Sigmoid colon (tissue), 7 donors: Measurements from ENCODE around the gene SPTBN1. TPM values are rescaled to one million over a fixed set of nuclear protein-coding genes. Genes with fewer than 3 reads are reported as not detected.

ENCODE experiments used
- DNase-seq: peaks from one replicate; pipeline ENCODE4 v3.0.0-alpha.2; 2019
- H3K27ac ChIP-seq, 4 donors: fragments of 200-600 bp; sonication (generic); one replicate each; pipeline ENCODE4 v1.5.1; 2016 to 2019; ENCODE audit warnings: mild to moderate bottlenecking in 1 of 4
- H3K27me3 ChIP-seq, 3 donors: fragments of 200-600 bp; sonication (generic); one replicate each; pipeline ENCODE4 v1.5.1; 2019; ENCODE audit warnings: mild to moderate bottlenecking in 1 of 3
- H3K36me3 ChIP-seq, 4 donors: fragments of 200-600 bp; sonication (generic); one replicate each; pipeline ENCODE4 v1.5.1; 2016 to 2019
- H3K4me1 ChIP-seq, 4 donors: fragments of 200-600 bp; sonication (generic); one replicate each; pipeline ENCODE4 v1.5.1; 2017 to 2019
- H3K4me3 ChIP-seq, 4 donors: fragments of 200-600 bp; sonication (generic); one replicate each; pipeline ENCODE4 v1.5.1; 2017 to 2019; ENCODE audit warnings: mild to moderate bottlenecking in 2 of 4, moderate library complexity in 1 of 4
- H3K9me3 ChIP-seq, 4 donors: fragments of 200-600 bp in 3 of 4; sonication (generic) in 3 of 4; one replicate each; pipeline versions ENCODE4 v1.5.1 to v1.6.1; 2013 to 2019
- EP300 ChIP-seq, 4 donors: sonication (generic); formaldehyde crosslinking; IDR thresholded peaks; one replicate each; pipeline ENCODE4 v1.6.1; 2017; ENCODE audit warnings: antibody characterized with exemption in 4 of 4
- POLR2A ChIP-seq, 2 donors: fragments of 450-650 bp; IDR thresholded peaks; one replicate each; pipeline ENCODE4 v1.6.1; 2016; ENCODE audit warnings: antibody characterized with exemption in 2 of 2, mild to moderate bottlenecking in 2 of 2, moderate library complexity in 2 of 2
- POLR2AphosphoS5 ChIP-seq, 4 donors: sonication (generic); formaldehyde crosslinking; IDR thresholded peaks; one replicate each; pipeline ENCODE4 v1.6.1; 2017; ENCODE audit warnings: antibody characterized with exemption in 4 of 4
- WGBS, 2 donors: extraction: QIAGEN DNeasy Blood & Tissue Kit; methylation state at CpG; one replicate each; pipeline ENCODE4 v1.1.7; 2013; 5-methylcytosine and 5-hydroxymethylcytosine counted together
- intact Hi-C: fragments of 100-400 bp; cut with DNase I; formaldehyde crosslinking; loops from one replicate; pipeline ENCODE4 v1.15.1; 2023
- polyA plus RNA-seq, 3 donors: library from polyadenylated mRNA; stranded (reverse); fragments of 200-250 nt; gene quantifications; one replicate each; pipeline ENCODE4 v1.2.3, GENCODE V29; 2013
- total RNA-seq, 4 donors: library from RNA; depleted of rRNA; stranded (reverse); fragments of >200 nt; gene quantifications; one replicate each; pipeline ENCODE4 v1.1.0, GENCODE V29; 2016
- TF ChIP-seq, protein P1 (sequence below), 4 experiments: fragments of 450-650 bp in 3 of 4; fragments of 200-600 bp in 1 of 4; IDR thresholded peaks; one replicate each; pipeline ENCODE4 v1.5.1; 2016 to 2019; ENCODE audit warnings: antibody characterized with exemption in 4 of 4, mild to moderate bottlenecking in 3 of 4, moderate library complexity in 2 of 4
- donor health status: healthy with polysubstance abuse.
- donor health status: Bipolar disorder and iron deficiency.
- donor health status: healthy.

The SPTBN1 gene
- total and polyA plus RNA-seq, 7 donors = 23.1 to 273 (median 169) TPM

DNA sequence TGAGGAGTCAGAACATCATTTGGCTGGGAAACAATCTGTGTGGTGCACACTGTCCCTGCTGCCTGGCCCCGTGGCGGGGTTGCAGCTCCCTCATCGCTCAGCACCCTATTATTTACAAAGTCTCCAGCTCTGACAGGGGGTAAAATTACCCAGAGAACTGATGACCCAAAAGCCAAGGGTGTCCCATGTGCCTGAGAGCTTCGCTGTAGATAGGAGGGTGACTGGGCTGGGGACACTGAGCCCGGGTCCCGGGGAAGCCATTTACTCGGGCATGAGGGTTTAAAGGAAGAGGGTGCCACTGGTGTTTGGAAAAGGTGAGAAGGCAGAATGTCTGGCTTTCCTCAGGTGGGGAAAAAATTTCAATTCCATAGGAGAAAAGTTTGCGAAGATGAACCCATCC lies 219.2 kb downstream of the SPTBN1 start:
- WGBS, 2 donors = 96 to 97% methylated on average over 8 of the region's 8 CpGs
- no peak overlapping the region for H3K4me3 ChIP-seq
- peaks cover 0 to 23% (median 16%) of the 10 kb centered on the region in 4 donors for H3K4me1 ChIP-seq
- no peak for DNase-seq
- intact Hi-C loops = no loop called here
- H3K36me3 ChIP-seq = no peaks in the 10 kb centered on the region
- no peaks in the 10 kb centered on the region for H3K9me3 ChIP-seq
- TF ChIP-seq POLR2AphosphoS5 (IDR thresholded peaks at IDR 0.05) (no peak), EP300 (IDR thresholded peaks at IDR 0.05) (no peak), POLR2A (IDR thresholded peaks at IDR 0.05) (no peak)
- TF ChIP-seq, protein P1, sequence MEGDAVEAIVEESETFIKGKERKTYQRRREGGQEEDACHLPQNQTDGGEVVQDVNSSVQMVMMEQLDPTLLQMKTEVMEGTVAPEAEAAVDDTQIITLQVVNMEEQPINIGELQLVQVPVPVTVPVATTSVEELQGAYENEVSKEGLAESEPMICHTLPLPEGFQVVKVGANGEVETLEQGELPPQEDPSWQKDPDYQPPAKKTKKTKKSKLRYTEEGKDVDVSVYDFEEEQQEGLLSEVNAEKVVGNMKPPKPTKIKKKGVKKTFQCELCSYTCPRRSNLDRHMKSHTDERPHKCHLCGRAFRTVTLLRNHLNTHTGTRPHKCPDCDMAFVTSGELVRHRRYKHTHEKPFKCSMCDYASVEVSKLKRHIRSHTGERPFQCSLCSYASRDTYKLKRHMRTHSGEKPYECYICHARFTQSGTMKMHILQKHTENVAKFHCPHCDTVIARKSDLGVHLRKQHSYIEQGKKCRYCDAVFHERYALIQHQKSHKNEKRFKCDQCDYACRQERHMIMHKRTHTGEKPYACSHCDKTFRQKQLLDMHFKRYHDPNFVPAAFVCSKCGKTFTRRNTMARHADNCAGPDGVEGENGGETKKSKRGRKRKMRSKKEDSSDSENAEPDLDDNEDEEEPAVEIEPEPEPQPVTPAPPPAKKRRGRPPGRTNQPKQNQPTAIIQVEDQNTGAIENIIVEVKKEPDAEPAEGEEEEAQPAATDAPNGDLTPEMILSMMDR (IDR thresholded peaks at IDR 0.05) = no peak
- H3K27me3 ChIP-seq = no peaks in the 10 kb centered on the region
- no peak overlapping the region for H3K27ac ChIP-seq

GRCh38 chr2:54675738-54676137 lies 219.6 kb downstream of the SPTBN1 start:
- Histone ChIP-seq H3K9me3 (no peaks in the 10 kb centered on the region), H3K36me3 (no peaks in the 10 kb centered on the region), H3K4me1 (peaks cover 0 to 19% (median 11%) of the 10 kb centered on the region in 4 donors), H3K27ac (no peak overlapping the region), H3K4me3 (no peak overlapping the region), H3K27me3 (no peaks in the 10 kb centered on the region)
- 89 to 90% methylated on average over 11 of the region's 11 CpGs for WGBS, 2 donors
- intact Hi-C loops = no loop called here
- DNase-seq = no peak
- TF ChIP-seq, protein P1 (IDR thresholded peaks at IDR 0.05) = no peak
- TF ChIP-seq EP300 (IDR thresholded peaks at IDR 0.05) (no peak), POLR2AphosphoS5 (IDR thresholded peaks at IDR 0.05) (no peak), POLR2A (IDR thresholded peaks at IDR 0.05) (no peak)

- Histone ChIP-seq H3K4me1 (peaks cover 0 to 19% (median 10%) of the 10 kb centered on the region in 4 donors), H3K27me3 (no peaks in the 10 kb centered on the region), H3K9me3 (no peaks in the 10 kb centered on the region), H3K27ac (no peak overlapping the region), H3K4me3 (no peak overlapping the region), H3K36me3 (no peaks in the 10 kb centered on the region)
- WGBS, 2 donors = 81 to 83% methylated on average over 2 of the region's 2 CpGs
- no peak for DNase-seq
- intact Hi-C loops = no loop called here
- TF ChIP-seq, protein P1 (IDR thresholded peaks at IDR 0.05) = no peak
- TF ChIP-seq POLR2A (IDR thresholded peaks at IDR 0.05) = no peak
- no peak for TF ChIP-seq POLR2AphosphoS5 (IDR thresholded peaks at IDR 0.05)
- TF ChIP-seq EP300 (IDR thresholded peaks at IDR 0.05) = no peak
These were observed 220.5 kb downstream of the SPTBN1 start for GRCh38 chr2:54676656-54677055.

DNA sequence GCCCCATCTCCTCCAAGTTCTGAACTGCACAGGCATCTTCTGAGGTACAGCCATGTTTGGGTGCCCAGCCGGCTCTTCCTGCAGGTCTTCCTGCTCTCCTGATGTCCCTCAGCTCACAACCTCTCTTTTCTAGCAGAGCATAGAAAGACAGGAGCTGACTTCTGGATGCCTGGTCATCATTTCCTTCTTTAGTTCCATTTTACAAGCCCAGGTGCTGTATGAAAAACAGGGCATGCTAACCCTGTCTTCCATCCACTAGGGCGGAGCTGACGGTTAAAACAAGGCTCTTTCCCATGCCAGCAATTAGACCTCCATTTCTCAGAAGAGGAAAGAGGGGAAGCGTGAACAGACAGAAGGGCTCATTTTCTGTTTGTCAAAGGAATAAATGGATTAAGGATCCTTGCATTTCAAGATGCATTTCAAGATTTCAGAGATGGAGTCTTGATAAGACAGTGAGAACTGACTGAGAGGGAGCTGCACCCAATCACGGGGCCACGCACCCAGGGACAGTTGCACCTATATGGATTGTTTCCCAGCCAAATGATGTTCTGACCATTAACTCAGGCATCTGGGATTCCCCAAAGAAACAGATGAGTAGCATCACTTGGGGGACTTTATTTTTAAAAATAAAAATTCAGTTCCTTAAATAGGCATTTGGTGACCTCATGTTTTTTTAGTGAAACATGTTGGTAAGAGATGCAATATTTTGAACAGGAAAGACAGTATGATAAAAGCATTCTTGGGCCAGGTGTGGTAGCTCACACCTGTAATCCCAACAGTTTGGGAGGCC lies 221.5 kb downstream of the SPTBN1 start:
- 83 to 87% methylated on average over 6 of the region's 6 CpGs for WGBS, 2 donors
- Histone ChIP-seq H3K4me3 (no peak overlapping the region), H3K36me3 (no peaks in the 10 kb centered on the region), H3K4me1 (peaks cover 0 to 19% (median 6%) of the 10 kb centered on the region in 4 donors), H3K27me3 (no peaks in the 10 kb centered on the region), H3K27ac (no peak overlapping the region), H3K9me3 (no peaks in the 10 kb centered on the region)
- no peak for DNase-seq
- TF ChIP-seq, protein P1 (IDR thresholded peaks at IDR 0.05) = no peak
- TF ChIP-seq POLR2AphosphoS5 (IDR thresholded peaks at IDR 0.05) (no peak), EP300 (IDR thresholded peaks at IDR 0.05) (no peak), POLR2A (IDR thresholded peaks at IDR 0.05) (no peak)
- intact Hi-C loops = no loop called here
